ENCODE measurements around the gene EEFSEC. TPM values are rescaled to one million over a fixed set of nuclear protein-coding genes. Genes with fewer than 3 reads are reported as not detected.
A peak's percentile ranks its signal among the peaks of the same experiment; 100 is the strongest.

The EEFSEC gene
- total RNA-seq, 1 experiment from 2014 or later = 14.6 TPM

DNA sequence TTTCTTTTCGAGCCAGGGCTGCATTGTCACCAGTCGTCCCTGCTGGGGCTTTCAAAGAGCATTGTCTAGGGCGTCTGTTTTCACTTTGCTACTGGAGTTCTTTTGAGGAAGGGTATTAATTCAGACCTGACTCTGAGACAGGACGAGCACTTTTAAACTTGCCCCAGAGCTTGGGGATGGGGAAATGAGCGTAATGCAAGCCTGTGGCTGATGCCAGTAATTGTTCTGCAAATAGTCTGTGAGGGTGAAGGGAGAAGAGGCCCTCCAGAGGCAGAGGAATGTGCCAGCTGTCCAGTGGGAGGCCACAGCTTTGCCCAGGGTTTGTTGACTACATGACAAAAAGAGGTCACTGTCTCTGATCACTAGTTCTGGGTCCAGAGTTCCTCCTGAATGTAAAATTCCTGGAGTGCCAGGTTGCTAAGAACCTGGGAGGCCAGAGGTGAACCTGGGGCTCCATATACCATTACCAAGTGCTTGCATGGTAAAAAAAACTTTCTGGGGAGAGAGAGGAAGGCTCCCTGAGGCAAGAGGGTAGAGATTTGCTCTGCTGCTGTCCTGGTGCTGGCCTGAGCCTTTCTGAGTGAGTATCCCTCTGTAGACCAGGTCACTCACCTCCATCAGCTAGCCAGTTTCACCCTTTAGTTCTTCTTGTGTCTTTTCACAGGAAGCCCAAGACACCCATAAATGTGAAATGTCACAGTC lies 14.8 kb downstream of the EEFSEC start:
- Mint-ChIP-seq H3K4me1 (ENCODE audit: insufficient read depth, unreplicated experiment) (no peaks in the 10 kb centered on the region), H3K9me3 (ENCODE audit: unreplicated experiment) (no peaks in the 10 kb centered on the region), H3K27ac (ENCODE audit: low read depth, unreplicated experiment) (no peak overlapping the region), H3K4me3 (ENCODE audit: unreplicated experiment) (no peak overlapping the region), H3K36me3 (ENCODE audit: insufficient read depth, unreplicated experiment) (no peaks in the 10 kb centered on the region), H3K27me3 (ENCODE audit: insufficient read depth, unreplicated experiment) (no peaks in the 10 kb centered on the region)
- ChIA-PET CTCF (interaction anchor here (0.6 to 0.7 kb wide), 4 partner anchors 23 to 440 kb away, joined by 3 read pairs; no protein-coding TSS in a partner anchor), POLR2A (no interaction called here)
- BruUV-seq (replicated peaks) = no TSS peak
- intact Hi-C loops (cut with micrococcal nuclease) = no loop called here
- no peak for DNase-seq (ENCODE audit: unreplicated experiment)
- TF ChIP-seq, protein P1, sequence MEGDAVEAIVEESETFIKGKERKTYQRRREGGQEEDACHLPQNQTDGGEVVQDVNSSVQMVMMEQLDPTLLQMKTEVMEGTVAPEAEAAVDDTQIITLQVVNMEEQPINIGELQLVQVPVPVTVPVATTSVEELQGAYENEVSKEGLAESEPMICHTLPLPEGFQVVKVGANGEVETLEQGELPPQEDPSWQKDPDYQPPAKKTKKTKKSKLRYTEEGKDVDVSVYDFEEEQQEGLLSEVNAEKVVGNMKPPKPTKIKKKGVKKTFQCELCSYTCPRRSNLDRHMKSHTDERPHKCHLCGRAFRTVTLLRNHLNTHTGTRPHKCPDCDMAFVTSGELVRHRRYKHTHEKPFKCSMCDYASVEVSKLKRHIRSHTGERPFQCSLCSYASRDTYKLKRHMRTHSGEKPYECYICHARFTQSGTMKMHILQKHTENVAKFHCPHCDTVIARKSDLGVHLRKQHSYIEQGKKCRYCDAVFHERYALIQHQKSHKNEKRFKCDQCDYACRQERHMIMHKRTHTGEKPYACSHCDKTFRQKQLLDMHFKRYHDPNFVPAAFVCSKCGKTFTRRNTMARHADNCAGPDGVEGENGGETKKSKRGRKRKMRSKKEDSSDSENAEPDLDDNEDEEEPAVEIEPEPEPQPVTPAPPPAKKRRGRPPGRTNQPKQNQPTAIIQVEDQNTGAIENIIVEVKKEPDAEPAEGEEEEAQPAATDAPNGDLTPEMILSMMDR (IDR thresholded peaks at IDR 0.05; ENCODE audit: unreplicated experiment) = no peak

DNA sequence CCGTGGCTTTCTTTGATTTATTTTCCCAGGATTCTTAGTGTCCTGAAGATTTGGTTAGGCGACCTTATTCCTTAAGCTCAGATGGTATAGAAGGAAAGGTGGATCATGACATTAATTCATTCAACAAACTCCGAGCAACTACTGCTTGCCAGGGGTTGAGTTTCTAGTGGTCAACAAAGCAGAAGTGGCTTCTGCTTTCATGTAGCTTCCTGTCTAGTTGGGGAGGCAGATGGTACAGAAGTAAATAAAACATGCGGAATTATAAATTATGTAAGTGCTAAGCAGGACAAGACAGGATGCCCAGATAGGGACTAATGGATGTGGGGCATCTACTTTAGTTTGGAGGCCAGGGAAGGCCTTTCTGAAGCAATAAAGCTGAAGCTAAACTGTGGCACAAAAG lies 15.6 kb downstream of the EEFSEC start:
- no peaks in the 10 kb centered on the region for H3K36me3 Mint-ChIP-seq (ENCODE audit: insufficient read depth, unreplicated experiment)
- intact Hi-C loops (cut with micrococcal nuclease) = no loop called here
- no peaks in the 10 kb centered on the region for H3K9me3 Mint-ChIP-seq (ENCODE audit: unreplicated experiment)
- TF ChIP-seq, protein P1 (IDR thresholded peaks at IDR 0.05; ENCODE audit: unreplicated experiment) = no peak
- CTCF ChIA-PET = interaction anchor here (0.6 to 0.7 kb wide), 2 partner anchors 179 to 440 kb away, joined by 3 read pairs; no protein-coding TSS in a partner anchor
- no peak for DNase-seq (ENCODE audit: unreplicated experiment)
- no peaks in the 10 kb centered on the region for H3K4me1 Mint-ChIP-seq (ENCODE audit: insufficient read depth, unreplicated experiment)
- no peak overlapping the region for H3K27ac Mint-ChIP-seq (ENCODE audit: low read depth, unreplicated experiment)
- no TSS peak for BruUV-seq (replicated peaks)
- H3K4me3 Mint-ChIP-seq (ENCODE audit: unreplicated experiment) = no peak overlapping the region
- no peaks in the 10 kb centered on the region for H3K27me3 Mint-ChIP-seq (ENCODE audit: insufficient read depth, unreplicated experiment)
- POLR2A ChIA-PET = no interaction called here

DNA sequence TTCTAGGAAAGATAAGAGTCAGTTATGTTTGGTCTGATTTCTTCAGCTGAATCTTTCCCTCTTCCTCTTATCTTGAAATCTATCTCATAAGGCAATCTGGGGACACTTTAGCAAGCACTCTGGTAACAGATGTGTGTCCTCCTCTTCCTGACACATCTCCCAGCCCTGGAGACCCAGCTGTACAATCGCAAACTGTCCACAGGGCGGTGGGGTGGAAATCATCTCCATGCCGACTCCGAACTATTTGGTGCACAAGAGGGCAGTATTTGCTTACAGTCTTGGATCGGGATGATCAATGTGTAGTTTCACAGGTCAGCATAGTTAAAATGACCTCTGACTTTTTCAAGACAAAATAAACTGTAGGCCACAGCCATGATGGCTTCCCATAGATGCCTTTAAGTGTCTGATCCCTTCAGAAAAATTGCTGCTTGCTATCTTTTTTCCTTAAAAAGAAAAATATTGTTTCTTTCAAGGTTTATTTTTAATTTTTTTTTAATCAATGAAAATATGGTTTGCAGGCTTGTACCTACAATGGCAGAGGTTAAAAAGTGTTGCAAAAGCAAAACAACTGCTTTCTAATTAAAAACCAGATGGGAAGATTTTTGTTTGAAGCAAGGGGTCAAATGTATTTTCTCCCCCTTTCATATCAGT lies 17.7 kb downstream of the EEFSEC start:
- TF ChIP-seq, protein P1 (IDR thresholded peaks at IDR 0.05; ENCODE audit: unreplicated experiment) = peak; percentile 62
- Mint-ChIP-seq H3K36me3 (ENCODE audit: insufficient read depth, unreplicated experiment) (no peaks in the 10 kb centered on the region), H3K27ac (ENCODE audit: low read depth, unreplicated experiment) (no peak overlapping the region), H3K4me3 (ENCODE audit: unreplicated experiment) (no peak overlapping the region), H3K9me3 (ENCODE audit: unreplicated experiment) (no peaks in the 10 kb centered on the region), H3K4me1 (ENCODE audit: insufficient read depth, unreplicated experiment) (peaks cover 6% of the 10 kb centered on the region), H3K27me3 (ENCODE audit: insufficient read depth, unreplicated experiment) (no peaks in the 10 kb centered on the region)
- DNase-seq (ENCODE audit: unreplicated experiment) = peak; percentile 64
- CTCF ChIA-PET = interaction anchor here (0.6 to 1.8 kb wide), 11 partner anchors 8 to 512 kb away, joined by 3 to 11 read pairs (median 4); no protein-coding TSS in a partner anchor
- BruUV-seq (replicated peaks) = no TSS peak
- POLR2A ChIA-PET = interaction anchor here (0.6 to 0.7 kb wide), 3 partner anchors 105 to 1985 kb away, joined by 3 read pairs; no protein-coding TSS in a partner anchor
- intact Hi-C loops (cut with micrococcal nuclease) = loop anchor here (1.0 to 10.0 kb wide), 3 partner anchors 244 to 413 kb away; no protein-coding TSS in a partner anchor

DNA sequence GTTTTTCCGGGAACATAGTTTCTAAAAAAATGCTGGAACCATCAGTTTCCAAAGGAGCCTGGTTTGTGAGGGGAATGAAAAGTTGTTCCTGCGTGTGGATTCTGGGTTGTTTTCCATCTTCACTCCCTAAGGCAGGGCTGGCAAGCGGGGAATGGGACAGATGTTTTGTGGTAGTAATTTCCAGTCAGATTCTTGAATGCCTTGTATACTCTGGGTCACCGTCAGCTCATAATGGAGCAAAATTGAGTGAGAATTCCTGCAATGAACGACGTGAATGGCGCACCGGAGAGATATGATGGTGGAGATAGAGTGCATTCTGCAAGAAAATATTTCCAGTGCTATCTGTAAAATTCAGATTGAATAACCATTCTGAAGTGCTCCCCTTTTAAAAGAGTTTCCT lies 19.9 kb downstream of the EEFSEC start:
- H3K4me3 Mint-ChIP-seq (ENCODE audit: unreplicated experiment) = no peak overlapping the region
- POLR2A ChIA-PET = interaction anchor here (0.7 to 1.3 kb wide), 3 partner anchors 19 to 358 kb away, joined by 3 read pairs; no protein-coding TSS in a partner anchor
- CTCF ChIA-PET = interaction anchor here (0.7 to 1.6 kb wide), 3 partner anchors 40 to 409 kb away, joined by 3 to 5 read pairs (median 4); no protein-coding TSS in a partner anchor
- no peaks in the 10 kb centered on the region for H3K27me3 Mint-ChIP-seq (ENCODE audit: insufficient read depth, unreplicated experiment)
- no peaks in the 10 kb centered on the region for H3K9me3 Mint-ChIP-seq (ENCODE audit: unreplicated experiment)
- TF ChIP-seq, protein P1 (IDR thresholded peaks at IDR 0.05; ENCODE audit: unreplicated experiment) = no peak
- no peaks in the 10 kb centered on the region for H3K36me3 Mint-ChIP-seq (ENCODE audit: insufficient read depth, unreplicated experiment)
- H3K4me1 Mint-ChIP-seq (ENCODE audit: insufficient read depth, unreplicated experiment) = peaks cover 6% of the 10 kb centered on the region
- BruUV-seq (replicated peaks) = no TSS peak
- DNase-seq (ENCODE audit: unreplicated experiment) = no peak
- intact Hi-C loops (cut with micrococcal nuclease) = loop anchor here (5.0 to 10.0 kb wide), 2 partner anchors 242 to 329 kb away; no protein-coding TSS in a partner anchor
- no peak overlapping the region for H3K27ac Mint-ChIP-seq (ENCODE audit: low read depth, unreplicated experiment)

Measured in MCF 10A (cell line).